H1 (cell line): Measurements from ENCODE around the gene TNFAIP2. TPM values are rescaled to one million over a fixed set of nuclear protein-coding genes. Genes with fewer than 3 reads are reported as not detected.
A peak's percentile ranks its signal among the peaks of the same experiment; 100 is the strongest.

Source experiments
- CTCF ChIA-PET: fragments of 300-600 bp; sonication (Branson Sonifier 250); formaldehyde crosslinking; loops from one replicate; lab custom pipeline; 2021; ENCODE audit not compliant: partially characterized antibody; lab: Charles Lee
- POLR2A ChIA-PET: fragments of 300-600 bp; sonication (Branson Sonifier 250); formaldehyde crosslinking; loops from one replicate; lab custom pipeline; 2021; ENCODE audit warnings: inconsistent platforms; ENCODE audit not compliant: partially characterized antibody; lab: Charles Lee
- DNase-seq, 2 experiments: peaks; one replicate each; pipeline versions ENCODE4 v3.0.0 to v3.0.0-alpha.2; 2010 to 2022; ENCODE audit warnings: low spot score in 2 of 2, low read depth in 1 of 2, mixed read lengths in 1 of 2
- FAIRE-seq: peaks from 2 replicates; lab custom pipeline; 2011; peaks lifted over from hg19 to GRCh38; lab: Jason Lieb, UNC
- H2AFZ ChIP-seq: 2 replicates; pipeline ENCODE4 v1.8.1; 2012; ENCODE audit warnings: low read length, inconsistent platforms
- H2AK5ac ChIP-seq: 2 replicates; pipeline ENCODE4 v1.6.1; 2013; ENCODE audit warnings: low read depth, low read length
- H2BK120ac ChIP-seq: replicated peaks from 2 replicates; pipeline ENCODE3; 2013; ENCODE audit warnings: low read depth, low read length, inconsistent platforms
- H2BK12ac ChIP-seq: 2 replicates; pipeline ENCODE4 v1.6.1; 2013; ENCODE audit warnings: low read depth, low read length
- H2BK15ac ChIP-seq: 2 replicates; pipeline ENCODE4 v1.6.1; 2013; ENCODE audit warnings: low read length
- H2BK20ac ChIP-seq: 2 replicates; pipeline ENCODE4 v1.6.1; 2013; ENCODE audit warnings: low read length
- H2BK5ac ChIP-seq: 2 replicates; pipeline ENCODE4 v1.6.1; 2013; ENCODE audit warnings: low read depth, low read length
- H3K14ac ChIP-seq: 2 replicates; pipeline ENCODE4 v1.6.1; 2013; ENCODE audit warnings: inconsistent platforms; ENCODE audit not compliant: insufficient read length
- H3K18ac ChIP-seq: 2 replicates; pipeline ENCODE4 v1.6.1; 2013; ENCODE audit warnings: low read length; ENCODE audit errors: extremely low read depth
- H3K23ac ChIP-seq: 2 replicates; pipeline ENCODE4 v1.6.1; 2013; ENCODE audit warnings: inconsistent platforms; ENCODE audit not compliant: insufficient read length
- H3K23me2 ChIP-seq: 2 replicates; pipeline ENCODE4 v1.6.1; 2013; ENCODE audit warnings: low read depth, low read length
- H3K27ac ChIP-seq: 2 replicates; pipeline ENCODE4 v1.6.1; 2011; ENCODE audit warnings: low read depth, low read length, inconsistent platforms
- H3K27me3 ChIP-seq, 4 experiments: replicated peaks in 1 of 4; 1 replicate in 1 of 4; 2 replicates in 3 of 4; pipeline versions ENCODE4 v1.6.1 to v1.8.1; 2011 to 2013; ENCODE audit warnings: low read length in 3 of 4, mild to moderate bottlenecking in 3 of 4, inconsistent platforms in 2 of 4, mixed read lengths in 2 of 4, moderate library complexity in 1 of 4; ENCODE audit not compliant: control insufficient read depth in 3 of 4, insufficient read depth in 3 of 4; ENCODE audit errors: extremely low read depth in 1 of 4
- H3K36me3 ChIP-seq, 4 experiments: 2 replicates each; pipeline versions ENCODE4 v1.6.1 to v1.8.1; 2011 to 2013; ENCODE audit warnings: mild to moderate bottlenecking in 4 of 4, low read length in 3 of 4, moderate library complexity in 2 of 4, control low read depth in 1 of 4, inconsistent platforms in 1 of 4; ENCODE audit not compliant: insufficient read depth in 4 of 4, control insufficient read depth in 2 of 4
- H3K4ac ChIP-seq: replicated peaks from 2 replicates; pipeline ENCODE3; 2013; ENCODE audit warnings: low read length, low read depth, mixed read lengths, inconsistent platforms; ENCODE audit not compliant: insufficient read length
- H3K4me1 ChIP-seq, 4 experiments: replicated peaks in 1 of 4; 1 replicate in 1 of 4; 2 replicates in 3 of 4; pipeline versions ENCODE4 v1.6.1 to v1.8.1; 2011 to 2013; ENCODE audit warnings: low read length in 3 of 4, inconsistent platforms in 2 of 4, mixed read lengths in 1 of 4; ENCODE audit not compliant: insufficient read depth in 4 of 4, control insufficient read depth in 3 of 4
- H3K4me2 ChIP-seq, 2 experiments: 2 replicates each; pipeline versions ENCODE4 v1.6.1 to v1.8.1; 2011 to 2013; ENCODE audit warnings: low read depth in 2 of 2, low read length in 2 of 2, control low read depth in 1 of 2, inconsistent platforms in 1 of 2, mild to moderate bottlenecking in 1 of 2; ENCODE audit not compliant: insufficient read depth in 1 of 2
- H3K4me3 ChIP-seq, 4 experiments: fragments of 200-600, 300-600 bp in 1 of 4; sonication (generic), shearing (Covaris generic), sonication (Bioruptor Twin) in 1 of 4; 2 replicates each; pipeline versions ENCODE4 v1.5.1 to v1.8.1; 2011 to 2016; ENCODE audit warnings: low read length in 4 of 4, low read depth in 3 of 4, control low read depth in 2 of 4, inconsistent platforms in 2 of 4, mild to moderate bottlenecking in 2 of 4, mixed read lengths in 1 of 4, moderate library complexity in 1 of 4; ENCODE audit not compliant: insufficient read depth in 2 of 4; ENCODE audit errors: extremely low read depth in 1 of 4
- H3K56ac ChIP-seq: replicated peaks from 2 replicates; pipeline ENCODE3; 2013; ENCODE audit warnings: low read depth, mild to moderate bottlenecking, mixed read lengths, low read length, inconsistent platforms; ENCODE audit not compliant: insufficient read length
- H3K79me1 ChIP-seq: 2 replicates; pipeline ENCODE4 v1.6.1; 2013; ENCODE audit warnings: low read depth, low read length, control low read depth
- H3K79me2 ChIP-seq, 2 experiments: 2 replicates each; pipeline versions ENCODE4 v1.6.1 to v1.8.1; 2012 to 2013; ENCODE audit warnings: low read length in 2 of 2, mild to moderate bottlenecking in 2 of 2, inconsistent platforms in 1 of 2; ENCODE audit not compliant: insufficient read depth in 2 of 2, control insufficient read depth in 1 of 2
- H3K9ac ChIP-seq, 4 experiments: replicated peaks in 1 of 4; 1 replicate in 1 of 4; 2 replicates in 3 of 4; pipeline versions ENCODE4 v1.6.1 to v1.8.1; 2011 to 2013; ENCODE audit warnings: low read depth in 3 of 4, low read length in 3 of 4, control low read depth in 2 of 4, mild to moderate bottlenecking in 2 of 4, moderate library complexity in 2 of 4, inconsistent platforms in 1 of 4; ENCODE audit errors: extremely low read depth in 1 of 4
- H3K9me3 ChIP-seq, 2 experiments: 2 replicates each; pipeline versions ENCODE4 v1.6.1 to v1.8.1; 2012 to 2013; ENCODE audit warnings: mild to moderate bottlenecking in 2 of 2, moderate library complexity in 2 of 2, control low read depth in 1 of 2, inconsistent platforms in 1 of 2, low read depth in 1 of 2, low read length in 1 of 2, mixed read lengths in 1 of 2; ENCODE audit not compliant: insufficient read depth in 2 of 2
- H4K20me1 ChIP-seq, 2 experiments: replicated peaks in 1 of 2; 2 replicates each; pipeline versions ENCODE3 to v1.8.1; 2011 to 2013; ENCODE audit warnings: inconsistent platforms in 2 of 2, low read length in 2 of 2, mild to moderate bottlenecking in 1 of 2; ENCODE audit not compliant: insufficient read depth in 2 of 2, control insufficient read depth in 1 of 2
- H4K5ac ChIP-seq: 2 replicates; pipeline ENCODE4 v1.6.1; 2013; ENCODE audit warnings: low read length, low read depth, mixed read lengths, inconsistent platforms; ENCODE audit not compliant: insufficient read length
- H4K8ac ChIP-seq: 2 replicates; pipeline ENCODE4 v1.8.0; 2013; ENCODE audit warnings: mild to moderate bottlenecking, moderate library complexity, low read length, inconsistent platforms; ENCODE audit not compliant: insufficient read depth; ENCODE audit errors: extremely low read depth
- H4K91ac ChIP-seq: replicated peaks from 2 replicates; pipeline ENCODE3; 2013; ENCODE audit warnings: low read length, mixed read lengths, inconsistent platforms; ENCODE audit not compliant: insufficient read length
- CBX8 ChIP-seq: fragments of 300-800, 300-1000 bp; sonication (generic); IDR thresholded peaks from 2 replicates; pipeline ENCODE4 v1.7.1; 2016; ENCODE audit warnings: low read depth, low read length, borderline replicate concordance
- WGBS, 2 experiments: shearing (Covaris generic) in 1 of 2; methylation state at CpG; one replicate each; pipeline versions ENCODE4 v1.1.6 to v1.1.7; 2013 to 2015; ENCODE audit warnings: low lambda C conversion rate in 2 of 2, mixed read lengths in 2 of 2, inconsistent platforms in 1 of 2, low coverage in 1 of 2, missing lambda C conversion rate in 1 of 2; ENCODE audit not compliant: insufficient replicate concordance in 2 of 2, insufficient coverage in 1 of 2, insufficient read length in 1 of 2; ENCODE audit errors: extremely low coverage in 1 of 2, missing lambda C conversion rate in 1 of 2; 5-methylcytosine and 5-hydroxymethylcytosine counted together
- polyA plus RNA-seq, 7 experiments: library from polyadenylated mRNA; depleted of rRNA in 3 of 7; stranded (reverse) in 5 of 7; unstranded in 2 of 7; fragments of >200 nt in 5 of 7; fragments of 200-250 nt in 2 of 7; gene quantifications; 1 replicate in 5 of 7; 2 replicates in 1 of 7; 4 replicates in 1 of 7; pipeline versions ENCODE4 v1.2.1 to v1.2.3, GENCODE V29; 2011 to 2013; ENCODE audit warnings: missing spikeins in 2 of 7, mixed read lengths in 2 of 7
- total RNA-seq: library from RNA; stranded (reverse); fragmentation: NEBNext Ultra II Directional; extraction: Animal tissue kit (Norgen Biotek cat#: 25700); gene quantifications from 2 replicates; pipeline ENCODE4 v1.2.1, GENCODE V29; 2021

Gene TNFAIP2
- total and polyA plus RNA-seq, 2 of the 8 experiments (the other 6 are each of a cell fraction or from before 2014, with no cell fraction given), result 28.3 to 34.5 TPM

- H3K14ac ChIP-seq, result no peak overlapping the region
- no peak overlapping the region for H4K8ac ChIP-seq
- H3K56ac ChIP-seq, result no peak overlapping the region
- no peak overlapping the region for H3K4ac ChIP-seq
- no peak overlapping the region for H2BK5ac ChIP-seq
- no peak overlapping the region for H3K4me3 ChIP-seq
- H3K23me2 ChIP-seq, result peaks cover 6% of the 10 kb centered on the region; the same call in 1 of the 2 replicates
- no peak overlapping the region for H3K4me2 ChIP-seq
- H2AK5ac ChIP-seq, result no peak overlapping the region
- no peak overlapping the region for H2BK20ac ChIP-seq
- H3K79me1 ChIP-seq, result no peaks in the 10 kb centered on the region
- H3K27me3 ChIP-seq, result peaks cover 0 to 26% (median 23%) of the 10 kb centered on the region in 4 experiments; a peak in 6 of 7 replicates
- H2BK15ac ChIP-seq, result no peak overlapping the region
- no peak overlapping the region for H4K5ac ChIP-seq
- peaks cover 0 to 12% (median 8%) of the 10 kb centered on the region in 4 experiments; a peak in 4 of 7 replicates for H3K4me1 ChIP-seq
- FAIRE-seq, result no peak
- no peak overlapping the region for H3K27ac ChIP-seq
- DNase-seq, result no peak
- peaks cover 5 to 17% of the 10 kb centered on the region in 2 experiments for H4K20me1 ChIP-seq
- no peaks in the 10 kb centered on the region for H3K79me2 ChIP-seq
- H3K9ac ChIP-seq, result 0 out of 7 replicates have a peak overlapping the region, but pooled peaks of 2 of the 4 experiments have one; percentile 14 to 49
- WGBS, 2 experiments, result 87% methylated on average over 24 of the region's 26 CpGs; no CpG with 5 or more reads in 1 of the 2 experiments
- H3K36me3 ChIP-seq, result peaks cover 3 to 14% (median 7%) of the 10 kb centered on the region in 4 experiments; a peak in 6 of 8 replicates
- H3K23ac ChIP-seq, result no peak overlapping the region
- POLR2A ChIA-PET, result interaction anchor here (0.5 to 4.6 kb wide), 6 partner anchors 7 to 214 kb away, joined by 3 to 26 read pairs (median 3); no protein-coding TSS in a partner anchor
- H2AFZ ChIP-seq, result no peak overlapping the region
- no peak overlapping the region for H4K91ac ChIP-seq
- no peaks in the 10 kb centered on the region for H3K9me3 ChIP-seq
- TF ChIP-seq CBX8, result no peak
- H2BK12ac ChIP-seq, result no peak overlapping the region
- H3K18ac ChIP-seq, result no peak overlapping the region
- CTCF ChIA-PET, result interaction anchor here (0.7 to 18.4 kb wide), 13 partner anchors 9 to 168 kb away, joined by 3 to 276 read pairs (median 3); no protein-coding TSS in a partner anchor
- H2BK120ac ChIP-seq, result no peak overlapping the region
These were observed 6.9 kb downstream of the TNFAIP2 start for GRCh38 chr14:103130017-103130764.
